ENCODE data around the gene HHEX. TPM values are rescaled to one million over a fixed set of nuclear protein-coding genes. Genes with fewer than 3 reads are reported as not detected.

Gene HHEX
- total RNA-seq, 1 experiment from 2014 or later, result 2.2 TPM

GRCh38 chr10:92677708-92678107 is 12.0 kb upstream of the HHEX start:
- TF ChIP-seq EZH2 (IDR thresholded peaks at IDR 0.05; ENCODE audit: low read length, unreplicated experiment) (no peak), EZH2phosphoT487 (IDR thresholded peaks at IDR 0.05; ENCODE audit: borderline replicate concordance, low read length) (no peak)
- no peak overlapping the region for H3K27ac ChIP-seq (ENCODE audit: low read length)
- POLR2A ChIA-PET (ENCODE audit: unreplicated experiment), result no interaction called here
- no TSS peak for BruUV-seq (replicated peaks)
- H3K4me1 ChIP-seq (ENCODE audit: insufficient read depth, low read length), result no peaks in the 10 kb centered on the region
- no peaks in the 10 kb centered on the region for H3K36me3 ChIP-seq (ENCODE audit: low read depth, low read length)
- no peaks in the 10 kb centered on the region for H3K79me2 ChIP-seq (ENCODE audit: low read length)
- no peaks in the 10 kb centered on the region for H4K20me1 ChIP-seq (ENCODE audit: low read length)
- DNase-seq, result no peak
- H3K9me3 ChIP-seq (ENCODE audit: low read length), result no peaks in the 10 kb centered on the region
- H3F3A ChIP-seq (ENCODE audit: low read length, unreplicated experiment), result no peaks in the 10 kb centered on the region
- no peak overlapping the region for H3K4me2 ChIP-seq (ENCODE audit: low read length)
- H2AFZ ChIP-seq (ENCODE audit: low read length), result no peak overlapping the region
- no peaks in the 10 kb centered on the region for H3K27me3 ChIP-seq (ENCODE audit: low read length)
- H3K9ac ChIP-seq (ENCODE audit: low read length), result no peak overlapping the region
- H3K4me3 ChIP-seq (ENCODE audit: low read length), result no peak overlapping the region
- no peak for ATAC-seq
- H3K9me2 ChIP-seq (replicated peaks; ENCODE audit: low read length), result no peaks in the 10 kb centered on the region
- CTCF ChIA-PET, result no interaction called here
- intact Hi-C loops (cut with micrococcal nuclease), result no loop called here

DNA sequence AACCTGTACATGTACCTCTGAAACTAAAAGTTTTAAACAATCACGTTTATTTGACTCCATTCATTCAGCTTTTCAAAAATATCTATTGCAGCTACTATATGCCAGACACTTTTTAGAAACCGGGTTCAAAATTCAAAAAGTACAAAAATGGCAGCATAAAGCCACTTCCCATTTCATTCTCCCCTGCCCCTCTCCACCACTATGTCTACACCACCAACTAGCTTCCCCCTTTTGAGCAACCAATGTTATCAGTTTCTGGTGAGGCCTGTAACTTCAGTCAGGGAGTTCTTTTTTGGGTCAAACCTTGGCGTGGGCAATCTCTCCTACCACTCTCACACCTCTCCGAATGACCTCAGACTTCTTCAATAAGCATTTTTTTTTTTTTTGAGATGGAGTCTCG is 11.5 kb upstream of the HHEX start:
- Histone ChIP-seq H3K9me3 (ENCODE audit: low read length) (no peaks in the 10 kb centered on the region), H3K79me2 (ENCODE audit: low read length) (no peaks in the 10 kb centered on the region), H2AFZ (ENCODE audit: low read length) (no peak overlapping the region), H3K27ac (ENCODE audit: low read length) (no peak overlapping the region), H3K27me3 (ENCODE audit: low read length) (no peaks in the 10 kb centered on the region), H3K9ac (ENCODE audit: low read length) (no peak overlapping the region), H3K4me3 (ENCODE audit: low read length) (no peak overlapping the region), H4K20me1 (ENCODE audit: low read length) (no peaks in the 10 kb centered on the region), H3K9me2 (replicated peaks; ENCODE audit: low read length) (no peaks in the 10 kb centered on the region), H3K4me2 (ENCODE audit: low read length) (no peak overlapping the region), H3K4me1 (ENCODE audit: insufficient read depth, low read length) (no peaks in the 10 kb centered on the region), H3K36me3 (ENCODE audit: low read depth, low read length) (no peaks in the 10 kb centered on the region), H3F3A (ENCODE audit: low read length, unreplicated experiment) (no peaks in the 10 kb centered on the region)
- TF ChIP-seq EZH2phosphoT487 (IDR thresholded peaks at IDR 0.05; ENCODE audit: borderline replicate concordance, low read length), result no peak
- TF ChIP-seq CTCF (conservative IDR thresholded peaks at IDR 0.05; ENCODE audit: low read depth, low read length), result no peak
- TF ChIP-seq EZH2 (IDR thresholded peaks at IDR 0.05; ENCODE audit: low read length, unreplicated experiment), result no peak
- no TSS peak for BruUV-seq (replicated peaks)
- DNase-seq (no peak), ATAC-seq (no peak)
- ChIA-PET POLR2A (ENCODE audit: unreplicated experiment) (no interaction called here), CTCF (no interaction called here)
- intact Hi-C loops (cut with micrococcal nuclease), result no loop called here

- no peaks in the 10 kb centered on the region for H4K20me1 ChIP-seq (ENCODE audit: low read length)
- H3K4me3 ChIP-seq (ENCODE audit: low read length), result no peak overlapping the region
- H3K27me3 ChIP-seq (ENCODE audit: low read length), result no peaks in the 10 kb centered on the region
- H3K27ac ChIP-seq (ENCODE audit: low read length), result no peak overlapping the region
- no peaks in the 10 kb centered on the region for H3K4me1 ChIP-seq (ENCODE audit: insufficient read depth, low read length)
- H3K9ac ChIP-seq (ENCODE audit: low read length), result no peak overlapping the region
- no peak overlapping the region for H2AFZ ChIP-seq (ENCODE audit: low read length)
- POLR2A ChIA-PET (ENCODE audit: unreplicated experiment), result no interaction called here
- no peaks in the 10 kb centered on the region for H3K9me2 ChIP-seq (replicated peaks; ENCODE audit: low read length)
- ATAC-seq (no peak), DNase-seq (no peak)
- CTCF ChIA-PET, result no interaction called here
- H3F3A ChIP-seq (ENCODE audit: low read length, unreplicated experiment), result no peaks in the 10 kb centered on the region
- BruUV-seq (replicated peaks), result no TSS peak
- TF ChIP-seq CTCF (conservative IDR thresholded peaks at IDR 0.05; ENCODE audit: low read depth, low read length) (no peak), EZH2 (IDR thresholded peaks at IDR 0.05; ENCODE audit: low read length, unreplicated experiment) (no peak), EZH2phosphoT487 (IDR thresholded peaks at IDR 0.05; ENCODE audit: borderline replicate concordance, low read length) (no peak)
- no peak overlapping the region for H3K4me2 ChIP-seq (ENCODE audit: low read length)
- intact Hi-C loops (cut with micrococcal nuclease), result no loop called here
- H3K79me2 ChIP-seq (ENCODE audit: low read length), result no peaks in the 10 kb centered on the region
- no peaks in the 10 kb centered on the region for H3K36me3 ChIP-seq (ENCODE audit: low read depth, low read length)
- no peaks in the 10 kb centered on the region for H3K9me3 ChIP-seq (ENCODE audit: low read length)
These were observed 8.4 kb upstream of the HHEX start for GRCh38 chr10:92681306-92681834.

All from PC-3 (cell line).